ENCODE results near the gene SLITRK6. TPM values are rescaled to one million over a fixed set of nuclear protein-coding genes. Genes with fewer than 3 reads are reported as not detected.

The SLITRK6 gene
- total RNA-seq (2022; extraction: Qiagen RNA extraction) = 0.15 to 0.23 TPM (median 0.21 TPM) in 5 replicates

GRCh38 chr13:85799097-85799582, at the start of gene SLITRK6:
Gene SLITRK6 (minus strand): TSS chr13:85799419. CDS start chr13:85796508, 2,911 bp downstream.

Measured in A549 treated with AZD2906 at 1 μM for 4 hours (cell line).